DMS53 treated with DMSO at 0.1 percent for 48 hours (cell line): ENCODE results near the gene CRIP2.

Experiments used
- DNase-seq: peaks from one replicate; lab custom pipeline; 2025; ENCODE audit not compliant: unreplicated experiment; lab: John Stamatoyannopoulos, UW

CRIP2 gene

DNA sequence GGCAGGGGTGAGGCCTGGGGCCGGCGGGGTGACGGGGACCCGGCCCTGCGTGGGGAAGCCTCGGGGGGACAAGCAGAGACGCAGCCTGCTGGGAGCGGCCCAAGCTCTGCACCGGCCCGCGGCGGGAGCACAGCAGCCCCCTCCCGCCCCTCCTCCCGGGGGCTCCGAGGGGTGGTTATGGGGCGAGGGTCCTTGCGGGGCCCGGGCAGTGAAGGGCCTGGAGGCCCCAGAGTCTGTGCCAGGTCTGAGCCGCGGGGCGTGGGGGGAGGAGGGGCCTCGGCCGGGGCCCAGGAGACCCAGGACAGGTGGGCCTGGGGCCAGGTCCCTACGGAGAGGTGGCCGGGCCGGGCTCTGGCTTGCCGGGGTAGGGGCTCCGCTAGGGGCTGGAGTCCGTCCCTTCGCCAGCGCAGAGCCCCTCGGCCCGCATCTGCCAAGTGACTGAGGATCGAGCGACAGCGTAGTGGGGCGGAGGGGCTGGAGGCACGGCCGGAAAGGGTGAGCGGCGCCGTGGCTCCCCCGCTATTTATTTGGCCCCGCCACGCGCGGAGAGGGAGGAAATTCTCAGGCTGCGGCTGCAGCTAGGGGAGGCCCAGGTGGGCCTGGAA is 52.3 kb downstream of the CRIP2 start:
- no peak for DNase-seq

DNA sequence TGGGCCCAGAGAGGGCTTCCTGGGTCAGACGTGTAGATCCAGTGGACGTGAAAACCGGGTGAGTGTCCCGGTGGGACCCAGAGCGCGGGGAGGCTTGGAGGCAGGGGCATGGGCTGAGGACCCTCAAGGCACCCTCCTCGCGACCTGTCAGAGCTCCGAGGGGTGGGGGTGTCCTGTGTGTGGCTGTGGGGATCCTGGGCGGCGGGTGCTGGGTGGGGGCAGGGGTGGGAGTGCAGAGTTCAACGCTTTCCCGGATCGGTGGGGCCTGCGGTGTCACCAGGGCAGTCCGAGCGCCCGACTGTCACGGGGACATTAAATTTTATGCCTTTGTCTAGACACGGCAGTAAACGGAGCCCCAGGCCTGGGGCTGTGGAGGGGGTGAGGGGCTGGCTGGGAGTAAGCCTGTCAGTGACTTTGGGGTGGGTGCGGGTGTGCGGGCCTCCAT is 52.8 kb downstream of the CRIP2 start:
- no peak for DNase-seq

DNA sequence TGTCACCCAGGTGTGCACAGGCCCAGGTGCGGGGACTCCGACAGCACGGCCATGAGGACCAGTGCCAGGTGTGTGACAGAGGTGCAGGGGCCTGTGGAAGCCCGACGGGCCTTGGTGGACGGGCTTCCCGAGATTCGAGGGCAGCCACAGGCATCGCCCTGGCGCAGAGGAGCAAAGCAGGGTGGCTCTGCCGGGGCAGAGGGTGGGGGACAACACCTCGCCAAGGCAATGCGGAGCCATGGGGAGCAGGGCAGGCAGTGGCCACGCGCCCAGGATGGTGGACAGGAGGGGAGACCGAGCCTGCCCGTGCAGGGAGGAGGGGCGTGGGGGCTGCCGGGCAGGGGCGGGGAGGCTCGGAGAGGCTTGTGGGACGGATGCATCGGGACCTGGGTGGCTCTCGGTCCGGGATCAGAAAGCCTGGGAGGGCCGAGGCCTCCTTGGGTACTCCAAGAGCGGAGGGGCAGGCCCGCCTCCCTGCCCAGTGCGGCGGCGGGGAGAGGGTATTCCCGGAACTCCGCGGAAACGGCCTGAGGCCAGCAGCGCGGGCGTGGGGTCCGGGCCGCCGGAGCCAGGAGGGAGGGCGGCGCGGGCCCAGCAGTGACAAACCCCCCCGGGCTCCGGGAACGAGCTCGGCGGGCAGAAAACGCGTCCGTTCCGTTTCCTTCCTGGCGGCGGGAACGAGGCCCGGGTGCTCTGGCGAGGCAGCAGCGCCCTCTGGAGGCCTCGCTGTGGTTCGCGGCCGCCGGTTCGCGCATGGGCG is 53.4 kb downstream of the CRIP2 start:
- DNase-seq, result no peak

DNA sequence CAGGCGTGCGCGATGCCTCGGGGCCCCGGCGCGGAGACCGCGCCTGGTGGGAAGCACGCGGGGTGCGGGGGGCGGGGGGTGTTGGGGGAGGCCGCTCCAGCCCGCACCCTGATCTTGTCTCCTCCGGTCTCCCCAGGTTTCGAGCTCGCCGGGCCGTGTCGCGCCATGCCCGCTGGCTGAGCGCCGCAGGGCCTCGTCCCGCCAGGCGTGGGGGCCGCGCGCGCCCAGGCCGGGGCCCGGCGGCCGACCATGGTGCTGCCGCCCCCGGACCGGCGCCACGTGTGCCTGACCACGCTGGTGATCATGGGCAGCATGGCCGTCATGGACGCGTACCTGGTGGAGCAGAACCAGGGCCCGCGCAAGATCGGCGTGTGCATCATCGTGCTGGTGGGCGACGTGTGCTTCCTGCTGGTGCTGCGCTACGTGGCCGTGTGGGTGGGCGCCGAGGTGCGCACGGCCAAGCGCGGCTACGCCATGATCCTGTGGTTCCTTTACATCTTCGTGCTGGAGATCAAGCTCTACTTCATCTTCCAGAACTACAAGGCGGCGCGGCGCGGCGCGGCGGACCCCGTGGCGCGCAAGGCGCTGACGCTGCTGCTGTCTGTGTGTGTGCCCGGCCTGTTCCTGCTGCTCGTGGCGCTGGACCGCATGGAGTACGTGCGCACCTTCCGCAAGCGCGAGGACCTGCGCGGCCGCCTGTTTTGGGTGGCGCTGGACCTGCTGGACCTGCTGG is 54.1 kb downstream of the CRIP2 start:
- no peak for DNase-seq

DNA sequence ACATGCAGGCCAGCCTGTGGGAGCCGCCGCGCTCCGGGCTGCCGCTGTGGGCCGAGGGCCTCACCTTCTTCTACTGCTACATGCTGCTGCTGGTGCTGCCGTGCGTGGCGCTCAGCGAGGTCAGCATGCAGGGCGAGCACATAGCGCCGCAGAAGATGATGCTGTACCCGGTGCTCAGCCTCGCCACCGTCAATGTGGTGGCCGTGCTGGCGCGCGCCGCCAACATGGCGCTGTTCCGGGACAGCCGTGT is 54.6 kb downstream of the CRIP2 start:
- DNase-seq, result no peak
